ENCODE measurements around the gene TAS2R3. TPM values are rescaled to one million over a fixed set of nuclear protein-coding genes. Genes with fewer than 3 reads are reported as not detected.
A peak's percentile ranks its signal among the peaks of the same experiment; 100 is the strongest.

TAS2R3 gene
- total RNA-seq, 1 experiment from 2014 or later, result 1.2 TPM

- TF ChIP-seq FOXJ3 (CRISPR knock-in tag; IDR thresholded peaks at IDR 0.05; ENCODE audit: borderline replicate concordance) (no peak), MLX (CRISPR knock-in tag; IDR thresholded peaks at IDR 0.05) (no peak), AR (CRISPR knock-in tag; IDR thresholded peaks at IDR 0.05) (no peak), ATF6 (CRISPR knock-in tag; IDR thresholded peaks at IDR 0.05) (no peak), MYBL2 (CRISPR knock-in tag; IDR thresholded peaks at IDR 0.05) (0 out of 2 replicates have a peak, but pooled peaks have one; percentile 39), USF2 (CRISPR knock-in tag; IDR thresholded peaks at IDR 0.05) (0 out of 2 replicates have a peak, but pooled peaks have one; percentile 44), ARID4B (CRISPR knock-in tag; IDR thresholded peaks at IDR 0.05; ENCODE audit: borderline replicate concordance) (peak; percentile 43; the same call in 1 of the 2 replicates), GABPB1 (CRISPR knock-in tag; IDR thresholded peaks at IDR 0.05) (peak; percentile 92), CBFB (CRISPR knock-in tag; IDR thresholded peaks at IDR 0.05; ENCODE audit: low read depth) (0 out of 2 replicates have a peak, but pooled peaks have one; percentile 36), TEAD1 (CRISPR knock-in tag; IDR thresholded peaks at IDR 0.05) (peak; percentile 57; the same call in 1 of the 2 replicates), JUN (CRISPR knock-in tag; IDR thresholded peaks at IDR 0.05) (0 out of 2 replicates have a peak, but pooled peaks have one; percentile 39), ETV6 (CRISPR knock-in tag; IDR thresholded peaks at IDR 0.05) (peak; percentile 97), SMAD3 (CRISPR knock-in tag; IDR thresholded peaks at IDR 0.05; ENCODE audit: borderline replicate concordance) (peak; percentile 16; the same call in 1 of the 2 replicates), HMGXB4 (CRISPR knock-in tag; IDR thresholded peaks at IDR 0.05) (peak; percentile 79), CREM (CRISPR knock-in tag; IDR thresholded peaks at IDR 0.05) (peak; percentile 93)
Observed at GRCh38 chr7:141737836-141738591, 25.9 kb upstream of the TAS2R3 start, which contains the start of gene SSBP1 (continued).

Data from WTC11 (cell line).